NT2/D1 (cell line): ENCODE data around the gene DOCK2.

Experiments used
- YY1 ChIP-seq: IDR thresholded peaks from 2 replicates; pipeline ENCODE4 v1.6.1; 2011; ENCODE audit not compliant: insufficient read length, insufficient read depth
- ZNF274 ChIP-seq: IDR thresholded peaks from 2 replicates; pipeline ENCODE4 v1.6.1; 2011; ENCODE audit warnings: mild to moderate bottlenecking, low read depth, low read length

DNA sequence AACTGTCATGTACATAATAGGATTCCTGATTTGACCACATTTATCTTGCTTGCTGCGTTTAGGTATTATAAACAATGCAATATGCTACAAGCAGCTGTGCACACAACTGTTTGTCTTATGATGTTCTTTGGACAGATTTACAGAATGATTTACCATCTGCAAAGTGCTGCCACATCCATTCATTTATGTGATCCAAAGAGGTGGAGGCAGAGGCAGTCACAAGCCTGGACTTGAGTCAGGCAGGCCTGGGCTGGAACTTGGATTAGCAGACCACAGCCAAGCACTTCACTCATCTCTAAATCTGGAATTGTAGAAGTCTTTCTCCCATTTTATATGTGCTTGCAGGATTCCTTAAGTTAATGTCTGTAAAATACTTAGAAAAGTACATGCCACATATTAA lies 194.3 kb downstream of the DOCK2 start:
- no peak for TF ChIP-seq YY1
- TF ChIP-seq ZNF274, result no peak
